SK-N-SH treated with all-trans-retinoic acid at 6 μM for 48 hours (cell line): ENCODE data around the gene SH3PXD2B.

ENCODE experiments used
- ATAC-seq: fragments of 200-7000 bp; cut with Tn5 transposase; 3 replicates; pipeline ENCODE4 v1.9.1; 2020; ENCODE audit warnings: mild to moderate bottlenecking, moderate library complexity
- ARNTL ChIP-seq: fragments of 450-650 bp; formaldehyde crosslinking; IDR thresholded peaks from 2 replicates; pipeline ENCODE4 v1.5.0; 2020; ENCODE audit warnings: low read depth, mild to moderate bottlenecking, moderate library complexity, borderline replicate concordance
- BACH2 ChIP-seq: fragments of 250-450 bp; sonication (Bioruptor Pico); IDR thresholded peaks from 2 replicates; pipeline ENCODE4 v1.9.0; 2021; ENCODE audit warnings: mild to moderate bottlenecking, borderline replicate concordance
- CSDC2 ChIP-seq: fragments of 250-450 bp; sonication (Bioruptor Pico); IDR thresholded peaks from 2 replicates; pipeline ENCODE4 v1.5.0; 2020; ENCODE audit warnings: mild to moderate bottlenecking, moderate library complexity
- ESRRG ChIP-seq: fragments of 250-450 bp; sonication (Bioruptor Pico); IDR thresholded peaks from 2 replicates; pipeline ENCODE4 v1.6.1; 2021; ENCODE audit warnings: mild to moderate bottlenecking
- GLIS3 ChIP-seq: fragments of 250-450 bp; sonication (Bioruptor Pico); IDR thresholded peaks from 2 replicates; pipeline ENCODE4 v1.5.0; 2020; ENCODE audit warnings: mild to moderate bottlenecking, moderate library complexity
- ISL1 ChIP-seq: fragments of 250-450 bp; sonication (Bioruptor Pico); IDR thresholded peaks from 2 replicates; pipeline ENCODE4 v2.1.2; 2022; ENCODE audit warnings: mild to moderate bottlenecking, moderate library complexity
- OSR1 ChIP-seq: fragments of 250-450 bp; sonication (Bioruptor Pico); IDR thresholded peaks from 2 replicates; pipeline ENCODE4 v1.8.0; 2022; ENCODE audit warnings: moderate library complexity, mild to moderate bottlenecking, inconsistent platforms
- PPARA ChIP-seq: fragments of 250-450 bp; sonication (Bioruptor Pico); IDR thresholded peaks from 2 replicates; pipeline ENCODE4 v1.5.0; 2020; ENCODE audit warnings: mild to moderate bottlenecking, borderline replicate concordance
- RARB ChIP-seq: fragments of 250-450 bp; sonication (Bioruptor Pico); IDR thresholded peaks from 2 replicates; pipeline ENCODE4 v1.8.0; 2021; ENCODE audit warnings: mild to moderate bottlenecking, moderate library complexity
- SNAI2 ChIP-seq: fragments of 250-450 bp; sonication (Bioruptor Pico); IDR thresholded peaks from 2 replicates; pipeline ENCODE4 v1.5.0; 2020; ENCODE audit warnings: mild to moderate bottlenecking, moderate library complexity
- TCF4 ChIP-seq: fragments of 250-450 bp; sonication (Bioruptor Pico); IDR thresholded peaks from 2 replicates; pipeline ENCODE4 v1.8.0; 2021; ENCODE audit warnings: mild to moderate bottlenecking, moderate library complexity, borderline replicate concordance
- ZC3H10 ChIP-seq: fragments of 250-450 bp; sonication (Bioruptor Pico); IDR thresholded peaks from 2 replicates; pipeline ENCODE4 v1.5.1; 2021; ENCODE audit warnings: mild to moderate bottlenecking, moderate library complexity
- ZFP3 ChIP-seq: fragments of 250-450 bp; sonication (Bioruptor Pico); IDR thresholded peaks from 2 replicates; pipeline ENCODE4 v1.5.0; 2020; ENCODE audit warnings: mild to moderate bottlenecking, moderate library complexity
- ZFP30 ChIP-seq: fragments of 450-650 bp; formaldehyde crosslinking; IDR thresholded peaks from 2 replicates; pipeline ENCODE4 v1.5.0; 2022; ENCODE audit warnings: mild to moderate bottlenecking, moderate library complexity
- ZNF565 ChIP-seq: fragments of 450-650 bp; formaldehyde crosslinking; conservative IDR thresholded peaks from 2 replicates; pipeline ENCODE4 v1.5.0; 2020; ENCODE audit warnings: low read depth, mild to moderate bottlenecking, moderate library complexity
- ZNF70 ChIP-seq: fragments of 450-650 bp; formaldehyde crosslinking; IDR thresholded peaks from 2 replicates; pipeline ENCODE4 v1.5.0; 2020; ENCODE audit warnings: mild to moderate bottlenecking, moderate library complexity
- ZNF8 ChIP-seq: fragments of 450-650 bp; formaldehyde crosslinking; IDR thresholded peaks from 2 replicates; pipeline ENCODE4 v1.5.0; 2020; ENCODE audit warnings: mild to moderate bottlenecking, moderate library complexity
- TF ChIP-seq, protein P1 (sequence below): fragments of 250-450 bp; sonication (Bioruptor Pico); IDR thresholded peaks from 2 replicates; pipeline ENCODE4 v1.8.0; 2020; ENCODE audit warnings: mild to moderate bottlenecking, moderate library complexity, borderline replicate concordance
- TF ChIP-seq, protein P2 (sequence below): fragments of 250-450 bp; sonication (Bioruptor Pico); IDR thresholded peaks from 2 replicates; pipeline ENCODE4 v1.5.1; 2020; ENCODE audit warnings: low read depth, mild to moderate bottlenecking, moderate library complexity
- TF ChIP-seq, protein P3 (sequence below): fragments of 250-450 bp; sonication (Bioruptor Pico); IDR thresholded peaks from 2 replicates; pipeline ENCODE4 v1.5.0; 2020; ENCODE audit warnings: mild to moderate bottlenecking, moderate library complexity

Gene SH3PXD2B

DNA sequence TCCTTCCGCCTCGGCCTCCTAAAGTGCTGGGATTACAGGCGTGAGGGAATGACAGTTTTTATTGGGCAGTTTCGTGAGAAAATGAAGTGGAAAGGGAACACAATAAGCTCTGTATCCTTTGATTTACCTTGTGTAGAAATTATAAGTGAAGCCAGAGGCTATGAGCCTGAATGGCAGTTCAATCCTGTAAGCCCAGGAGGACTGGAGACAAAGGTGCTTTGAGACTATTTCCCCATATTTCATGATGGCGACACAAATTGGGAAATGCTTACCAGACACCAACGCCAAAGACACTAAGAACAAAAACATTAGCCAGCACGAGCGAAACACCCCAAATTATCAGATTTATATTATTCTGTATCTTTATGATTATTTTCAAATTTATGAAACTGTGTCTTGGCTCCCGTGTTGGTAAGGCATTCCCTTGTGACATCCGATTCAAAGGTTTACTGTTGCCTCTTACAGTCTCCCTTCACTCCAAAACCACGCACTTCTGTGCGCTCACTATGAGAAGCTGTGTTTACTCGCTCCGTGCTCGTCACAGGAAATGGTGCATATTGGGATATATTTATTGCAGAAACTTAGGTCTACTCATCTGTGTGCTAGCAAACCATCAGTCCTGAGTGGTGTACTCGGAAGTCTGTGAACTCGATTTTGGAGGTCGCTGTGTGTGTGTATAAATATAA lies 73.9 kb downstream of the SH3PXD2B start (continued):
- TF ChIP-seq, protein P1, sequence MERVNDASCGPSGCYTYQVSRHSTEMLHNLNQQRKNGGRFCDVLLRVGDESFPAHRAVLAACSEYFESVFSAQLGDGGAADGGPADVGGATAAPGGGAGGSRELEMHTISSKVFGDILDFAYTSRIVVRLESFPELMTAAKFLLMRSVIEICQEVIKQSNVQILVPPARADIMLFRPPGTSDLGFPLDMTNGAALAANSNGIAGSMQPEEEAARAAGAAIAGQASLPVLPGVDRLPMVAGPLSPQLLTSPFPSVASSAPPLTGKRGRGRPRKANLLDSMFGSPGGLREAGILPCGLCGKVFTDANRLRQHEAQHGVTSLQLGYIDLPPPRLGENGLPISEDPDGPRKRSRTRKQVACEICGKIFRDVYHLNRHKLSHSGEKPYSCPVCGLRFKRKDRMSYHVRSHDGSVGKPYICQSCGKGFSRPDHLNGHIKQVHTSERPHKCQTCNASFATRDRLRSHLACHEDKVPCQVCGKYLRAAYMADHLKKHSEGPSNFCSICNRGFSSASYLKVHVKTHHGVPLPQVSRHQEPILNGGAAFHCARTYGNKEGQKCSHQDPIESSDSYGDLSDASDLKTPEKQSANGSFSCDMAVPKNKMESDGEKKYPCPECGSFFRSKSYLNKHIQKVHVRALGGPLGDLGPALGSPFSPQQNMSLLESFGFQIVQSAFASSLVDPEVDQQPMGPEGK (CRISPR knock-in tag), result no peak
- TF ChIP-seq ZFP30 (no peak), BACH2 (CRISPR knock-in tag) (no peak), TCF4 (CRISPR knock-in tag) (no peak)

DNA sequence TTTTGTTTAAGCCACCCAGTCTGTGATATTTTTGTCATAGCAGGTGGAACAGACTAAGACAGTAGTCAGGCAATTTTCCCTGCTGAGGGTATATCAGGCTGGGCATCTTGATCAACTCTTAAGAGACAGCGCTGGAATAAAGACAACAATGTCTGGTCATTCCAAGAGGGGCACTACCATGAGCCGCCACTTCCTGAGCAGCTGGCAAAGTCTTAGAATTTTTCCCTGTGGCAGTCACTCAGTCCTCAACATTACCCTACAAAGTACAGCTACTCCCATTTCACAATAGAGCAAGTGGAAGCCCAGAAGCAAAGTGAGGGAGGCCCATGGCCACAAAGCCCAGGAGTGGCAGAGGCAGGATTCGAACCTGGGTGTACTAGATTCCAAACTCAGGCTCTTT lies 74.8 kb downstream of the SH3PXD2B start:
- TF ChIP-seq CSDC2 (CRISPR knock-in tag) (no peak), BACH2 (CRISPR knock-in tag) (no peak), ISL1 (CRISPR knock-in tag) (no peak), PPARA (CRISPR knock-in tag) (no peak)
- ATAC-seq, result no peak

DNA sequence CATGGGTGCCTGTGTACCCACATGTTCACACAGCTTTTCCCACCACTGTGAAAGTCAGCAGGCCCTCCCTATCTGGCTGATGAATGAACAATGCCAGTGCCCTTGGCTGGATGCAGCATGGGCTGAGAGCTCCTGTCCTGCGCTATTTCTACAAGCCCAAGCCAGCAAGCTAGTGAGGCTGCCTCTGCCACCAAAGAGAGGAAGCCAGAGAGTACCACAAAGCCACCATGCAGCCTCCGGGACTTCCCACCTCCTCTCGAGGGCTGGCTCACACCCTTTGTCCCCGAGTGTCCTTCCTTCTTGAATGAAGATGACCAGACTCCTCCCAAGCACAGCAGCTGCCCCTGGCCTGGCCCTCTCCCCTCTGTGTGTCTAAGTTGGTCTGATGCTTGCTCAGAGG lies 76.5 kb downstream of the SH3PXD2B start:
- ATAC-seq, result no peak
- TF ChIP-seq, protein P2, sequence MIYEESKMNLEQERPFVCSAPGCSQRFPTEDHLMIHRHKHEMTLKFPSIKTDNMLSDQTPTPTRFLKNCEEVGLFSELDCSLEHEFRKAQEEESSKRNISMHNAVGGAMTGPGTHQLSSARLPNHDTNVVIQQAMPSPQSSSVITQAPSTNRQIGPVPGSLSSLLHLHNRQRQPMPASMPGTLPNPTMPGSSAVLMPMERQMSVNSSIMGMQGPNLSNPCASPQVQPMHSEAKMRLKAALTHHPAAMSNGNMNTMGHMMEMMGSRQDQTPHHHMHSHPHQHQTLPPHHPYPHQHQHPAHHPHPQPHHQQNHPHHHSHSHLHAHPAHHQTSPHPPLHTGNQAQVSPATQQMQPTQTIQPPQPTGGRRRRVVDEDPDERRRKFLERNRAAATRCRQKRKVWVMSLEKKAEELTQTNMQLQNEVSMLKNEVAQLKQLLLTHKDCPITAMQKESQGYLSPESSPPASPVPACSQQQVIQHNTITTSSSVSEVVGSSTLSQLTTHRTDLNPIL (CRISPR knock-in tag), result no peak
- TF ChIP-seq TCF4 (CRISPR knock-in tag), result no peak

DNA sequence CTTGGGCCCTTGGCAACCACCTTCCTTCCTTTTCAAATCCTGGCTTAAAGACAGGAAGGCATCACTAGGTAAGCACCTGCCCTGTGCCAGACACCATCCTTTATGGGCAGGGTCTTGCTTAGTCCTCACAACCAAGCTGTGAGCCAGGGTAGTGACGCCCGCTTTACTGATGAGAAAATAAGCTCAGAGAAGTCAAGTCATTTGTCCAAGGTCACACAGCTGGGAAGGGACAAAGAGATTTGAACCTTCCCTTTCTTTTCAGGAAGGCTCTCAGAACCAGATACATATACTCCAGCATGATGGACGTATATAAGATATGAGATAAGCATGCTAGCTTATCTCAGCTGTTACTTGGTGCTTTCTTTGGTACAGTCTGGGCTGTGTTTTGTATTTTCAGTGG lies 76.9 kb downstream of the SH3PXD2B start:
- TF ChIP-seq PPARA (CRISPR knock-in tag), result no peak
- TF ChIP-seq, protein P3, sequence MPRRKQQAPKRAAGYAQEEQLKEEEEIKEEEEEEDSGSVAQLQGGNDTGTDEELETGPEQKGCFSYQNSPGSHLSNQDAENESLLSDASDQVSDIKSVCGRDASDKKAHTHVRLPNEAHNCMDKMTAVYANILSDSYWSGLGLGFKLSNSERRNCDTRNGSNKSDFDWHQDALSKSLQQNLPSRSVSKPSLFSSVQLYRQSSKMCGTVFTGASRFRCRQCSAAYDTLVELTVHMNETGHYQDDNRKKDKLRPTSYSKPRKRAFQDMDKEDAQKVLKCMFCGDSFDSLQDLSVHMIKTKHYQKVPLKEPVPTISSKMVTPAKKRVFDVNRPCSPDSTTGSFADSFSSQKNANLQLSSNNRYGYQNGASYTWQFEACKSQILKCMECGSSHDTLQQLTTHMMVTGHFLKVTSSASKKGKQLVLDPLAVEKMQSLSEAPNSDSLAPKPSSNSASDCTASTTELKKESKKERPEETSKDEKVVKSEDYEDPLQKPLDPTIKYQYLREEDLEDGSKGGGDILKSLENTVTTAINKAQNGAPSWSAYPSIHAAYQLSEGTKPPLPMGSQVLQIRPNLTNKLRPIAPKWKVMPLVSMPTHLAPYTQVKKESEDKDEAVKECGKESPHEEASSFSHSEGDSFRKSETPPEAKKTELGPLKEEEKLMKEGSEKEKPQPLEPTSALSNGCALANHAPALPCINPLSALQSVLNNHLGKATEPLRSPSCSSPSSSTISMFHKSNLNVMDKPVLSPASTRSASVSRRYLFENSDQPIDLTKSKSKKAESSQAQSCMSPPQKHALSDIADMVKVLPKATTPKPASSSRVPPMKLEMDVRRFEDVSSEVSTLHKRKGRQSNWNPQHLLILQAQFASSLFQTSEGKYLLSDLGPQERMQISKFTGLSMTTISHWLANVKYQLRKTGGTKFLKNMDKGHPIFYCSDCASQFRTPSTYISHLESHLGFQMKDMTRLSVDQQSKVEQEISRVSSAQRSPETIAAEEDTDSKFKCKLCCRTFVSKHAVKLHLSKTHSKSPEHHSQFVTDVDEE (CRISPR knock-in tag), result no peak
- no peak for TF ChIP-seq ISL1 (CRISPR knock-in tag)
- no peak for TF ChIP-seq OSR1
- TF ChIP-seq ZFP3, result no peak
- TF ChIP-seq, protein P2 (CRISPR knock-in tag), result no peak
- no peak for TF ChIP-seq SNAI2
- no peak for TF ChIP-seq ARNTL (CRISPR knock-in tag)
- no peak for TF ChIP-seq ZNF70
- no peak for TF ChIP-seq ZNF565 (CRISPR knock-in tag)
- no peak for TF ChIP-seq ZNF8 (CRISPR knock-in tag)
- no peak for TF ChIP-seq ESRRG (CRISPR knock-in tag)
- TF ChIP-seq, protein P1 (CRISPR knock-in tag), result no peak
- no peak for TF ChIP-seq RARB
- no peak for TF ChIP-seq GLIS3 (CRISPR knock-in tag)
- TF ChIP-seq TCF4 (CRISPR knock-in tag), result no peak
- no peak for TF ChIP-seq ZFP30
- no peak for TF ChIP-seq ZC3H10
- TF ChIP-seq, all 23 proteins: peak for 0
- no peak for ATAC-seq
